H9 (cell line): ENCODE measurements around the gene TMEM192. TPM values are rescaled to one million over a fixed set of nuclear protein-coding genes. Genes with fewer than 3 reads are reported as not detected.
A peak's percentile ranks its signal among the peaks of the same experiment; 100 is the strongest.
"Not testable (repeated sequence)": the region's sequence is repeated elsewhere in the genome, so short reads cannot be mapped to it uniquely, and the experiment has no call there.

Experiments used
- DNase-seq: peaks from one replicate; pipeline ENCODE4 v3.0.0-alpha.2; 2017
- H2AFZ ChIP-seq: one replicate; pipeline ENCODE4 v1.6.1; 2013; ENCODE audit warnings: mild to moderate bottlenecking, low read length, control low read depth, moderate library complexity
- H2AK5ac ChIP-seq: 2 replicates; pipeline ENCODE4 v1.6.1; 2013; ENCODE audit warnings: low read length, control low read depth, mixed read lengths; ENCODE audit not compliant: insufficient read length
- H2BK120ac ChIP-seq: one replicate; pipeline ENCODE4 v1.6.1; 2013; ENCODE audit warnings: low read depth, mild to moderate bottlenecking, low read length, control low read depth, inconsistent platforms; ENCODE audit not compliant: poor library complexity, severe bottlenecking
- H2BK12ac ChIP-seq: 2 replicates; pipeline ENCODE4 v1.6.1; 2013; ENCODE audit warnings: low read length, control low read depth, mixed read lengths, low read depth; ENCODE audit not compliant: insufficient read length
- H2BK15ac ChIP-seq: 2 replicates; pipeline ENCODE4 v1.6.1; 2013; ENCODE audit warnings: low read depth, low read length, control low read depth
- H2BK20ac ChIP-seq: one replicate; pipeline ENCODE4 v1.6.1; 2013; ENCODE audit warnings: low read depth, mild to moderate bottlenecking, low read length, control low read depth, inconsistent platforms; ENCODE audit not compliant: poor library complexity, severe bottlenecking
- H2BK5ac ChIP-seq: 2 replicates; pipeline ENCODE4 v1.6.1; 2013; ENCODE audit warnings: low read length, control low read depth, mixed read lengths; ENCODE audit not compliant: insufficient read length
- H3K14ac ChIP-seq: 2 replicates; pipeline ENCODE4 v1.6.1; 2013; ENCODE audit warnings: low read length, control low read depth; ENCODE audit not compliant: insufficient read depth
- H3K18ac ChIP-seq: 2 replicates; pipeline ENCODE4 v1.6.1; 2013; ENCODE audit warnings: low read depth, mild to moderate bottlenecking, mixed read lengths, low read length, control low read depth; ENCODE audit not compliant: insufficient read length
- H3K23ac ChIP-seq: 2 replicates; pipeline ENCODE4 v1.6.1; 2013; ENCODE audit warnings: low read length, control low read depth, mixed read lengths, low read depth; ENCODE audit not compliant: insufficient read length
- H3K23me2 ChIP-seq: 2 replicates; pipeline ENCODE4 v1.6.1; 2013; ENCODE audit warnings: low read depth, mild to moderate bottlenecking, mixed read lengths, low read length, control low read depth; ENCODE audit not compliant: insufficient read length, poor library complexity, severe bottlenecking
- H3K27ac ChIP-seq: 2 replicates; pipeline ENCODE4 v1.5.1; 2013; ENCODE audit warnings: low read length, control low read depth, mixed read lengths, low read depth; ENCODE audit not compliant: insufficient read length
- H3K27me3 ChIP-seq: 2 replicates; pipeline ENCODE4 v1.6.1; 2013; ENCODE audit warnings: low read length, control low read depth, inconsistent platforms; ENCODE audit not compliant: insufficient read depth
- H3K4ac ChIP-seq: 2 replicates; pipeline ENCODE4 v1.6.1; 2013; ENCODE audit warnings: low read depth, mild to moderate bottlenecking, control low read depth, inconsistent platforms, low read length, moderate library complexity
- H3K4me1 ChIP-seq: 2 replicates; pipeline ENCODE4 v1.6.1; 2013; ENCODE audit warnings: low read length, control low read depth, inconsistent platforms; ENCODE audit not compliant: insufficient read depth
- H3K4me2 ChIP-seq: 2 replicates; pipeline ENCODE4 v1.6.1; 2013; ENCODE audit warnings: low read length, control low read depth, mixed read lengths; ENCODE audit not compliant: insufficient read length, insufficient read depth
- H3K56ac ChIP-seq: 2 replicates; pipeline ENCODE4 v1.6.1; 2013; ENCODE audit warnings: low read depth, mild to moderate bottlenecking, mixed read lengths, low read length, control low read depth; ENCODE audit not compliant: insufficient read length
- H3K79me1 ChIP-seq: 2 replicates; pipeline ENCODE4 v1.6.1; 2013; ENCODE audit warnings: low read depth, mild to moderate bottlenecking, moderate library complexity, low read length, control low read depth, inconsistent platforms; ENCODE audit not compliant: insufficient read depth, poor library complexity, severe bottlenecking
- H3K79me2 ChIP-seq: 2 replicates; pipeline ENCODE4 v1.6.1; 2013; ENCODE audit warnings: low read length, control low read depth, inconsistent platforms; ENCODE audit not compliant: insufficient read depth
- H3K9ac ChIP-seq: 2 replicates; pipeline ENCODE4 v1.6.1; 2013; ENCODE audit warnings: low read length, control low read depth, mixed read lengths; ENCODE audit not compliant: insufficient read length; ENCODE audit errors: extremely low read depth
- H3K9me3 ChIP-seq: one replicate; pipeline ENCODE4 v1.6.1; 2013; ENCODE audit warnings: low read depth, low read length, inconsistent platforms; ENCODE audit not compliant: control insufficient read depth
- H3T11ph ChIP-seq: one replicate; pipeline ENCODE4 v1.6.1; 2013; ENCODE audit warnings: mild to moderate bottlenecking, low read length, control low read depth, inconsistent platforms
- H4K20me1 ChIP-seq: one replicate; pipeline ENCODE4 v1.6.1; 2013; ENCODE audit not compliant: control insufficient read depth, insufficient read length, insufficient read depth
- H4K5ac ChIP-seq: 2 replicates; pipeline ENCODE4 v1.6.1; 2013; ENCODE audit warnings: low read depth, mild to moderate bottlenecking, mixed read lengths, low read length, control low read depth; ENCODE audit not compliant: insufficient read length
- H4K8ac ChIP-seq: replicated peaks from 2 replicates; pipeline ENCODE4 v1.6.1; 2013; ENCODE audit warnings: low read length, control low read depth, mixed read lengths, low read depth; ENCODE audit not compliant: insufficient read length
- H4K91ac ChIP-seq: 2 replicates; pipeline ENCODE4 v1.6.1; 2013; ENCODE audit warnings: low read depth, mild to moderate bottlenecking, moderate library complexity, mixed read lengths, low read length, control low read depth; ENCODE audit not compliant: insufficient read length
- H3K27ac Mint-ChIP-seq, 3 experiments: 2 replicates in 2 of 3; 3 replicates in 1 of 3; pipeline ENCODE4 v1.8.0; 2020 to 2021; ENCODE audit warnings: mixed read lengths in 3 of 3, mild to moderate bottlenecking in 1 of 3, moderate library complexity in 1 of 3
- H3K27me3 Mint-ChIP-seq: 2 replicates; pipeline ENCODE4 v1.8.0; 2021; ENCODE audit warnings: low read depth, mild to moderate bottlenecking, moderate library complexity, mixed read lengths
- H3K36me3 Mint-ChIP-seq, 3 experiments: 2 replicates in 2 of 3; 3 replicates in 1 of 3; pipeline ENCODE4 v1.8.0; 2020 to 2021; ENCODE audit warnings: low read depth in 3 of 3, mixed read lengths in 3 of 3; ENCODE audit not compliant: insufficient read depth in 1 of 3
- H3K4me1 Mint-ChIP-seq, 2 experiments: 2 replicates each; pipeline ENCODE4 v1.8.0; 2020; ENCODE audit warnings: mixed read lengths in 2 of 2
- H3K4me3 Mint-ChIP-seq, 2 experiments: 2 replicates in 1 of 2; 3 replicates in 1 of 2; pipeline ENCODE4 v1.8.0; 2020 to 2021; ENCODE audit warnings: mild to moderate bottlenecking in 2 of 2, mixed read lengths in 2 of 2, moderate library complexity in 1 of 2
- H3K9me3 Mint-ChIP-seq, 2 experiments: 2 replicates in 1 of 2; 3 replicates in 1 of 2; pipeline ENCODE4 v1.8.0; 2020; ENCODE audit warnings: mild to moderate bottlenecking in 2 of 2, mixed read lengths in 2 of 2, moderate library complexity in 1 of 2
- CTCF ChIP-seq: fragments of 200-600 bp; sonication (generic); conservative IDR thresholded peaks from 3 replicates; pipeline ENCODE4 v1.8.0; 2021; ENCODE audit warnings: antibody characterized with exemption, mild to moderate bottlenecking
- WGBS: extraction: QIAGEN DNeasy Blood & Tissue Kit; methylation state at CpG from one replicate; pipeline ENCODE4 v1.1.7; 2013; ENCODE audit warnings: missing lambda C conversion rate, low lambda C conversion rate, mixed read lengths; ENCODE audit not compliant: insufficient read length; ENCODE audit errors: extremely low coverage; 5-methylcytosine and 5-hydroxymethylcytosine counted together
- total RNA-seq: library from RNA; stranded (reverse); gene quantifications from 2 replicates; pipeline ENCODE4 v1.2.1, GENCODE V29; 2021

TMEM192 gene
- total RNA-seq, 1 experiment from 2014 or later = 8.3 TPM

DNA sequence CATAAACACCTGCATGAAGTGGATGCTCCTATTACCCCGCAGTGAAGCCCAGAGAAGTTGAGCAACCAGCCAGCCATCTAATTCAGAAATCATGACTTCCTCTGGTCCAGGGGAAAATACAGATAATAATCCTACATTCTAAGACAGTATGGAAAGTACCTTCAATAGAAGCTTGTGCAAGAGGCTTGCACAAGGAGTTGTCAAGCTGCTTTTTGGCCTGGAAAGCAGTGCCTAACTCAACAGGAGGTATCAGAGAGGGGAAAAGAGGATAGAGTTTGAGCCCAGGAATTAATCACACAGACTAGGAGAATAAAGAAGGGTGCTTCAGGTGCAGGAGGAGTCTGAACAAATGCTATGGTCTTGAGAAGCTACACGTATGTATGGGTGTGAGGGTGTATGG is 26.7 kb downstream of the TMEM192 start:
- no peaks in the 10 kb centered on the region for H3K79me2 ChIP-seq
- H3K23me2 ChIP-seq = no peaks in the 10 kb centered on the region
- H2BK120ac ChIP-seq = no peak overlapping the region
- H3K14ac ChIP-seq = no peak overlapping the region
- DNase-seq = no peak
- H3K9ac ChIP-seq = no peak overlapping the region
- no peaks in the 10 kb centered on the region for H3K79me1 ChIP-seq
- H3K9me3 Mint-ChIP-seq = no peaks in the 10 kb centered on the region; a peak in 1 of 5 replicates
- H4K20me1 ChIP-seq = no peaks in the 10 kb centered on the region
- WGBS = no CpG with 5 or more reads among the region's 2 CpGs
- no peak overlapping the region for H2BK15ac ChIP-seq
- H2BK5ac ChIP-seq = no peak overlapping the region
- H3K4me1 Mint-ChIP-seq = no peaks in the 10 kb centered on the region
- TF ChIP-seq CTCF = no peak
- no peak overlapping the region for H3K18ac ChIP-seq
- H2BK20ac ChIP-seq = no peak overlapping the region
- no peaks in the 10 kb centered on the region for H3K9me3 ChIP-seq
- no peak overlapping the region for H2AK5ac ChIP-seq
- no peak overlapping the region for H3K4me3 Mint-ChIP-seq
- no peak overlapping the region for H3K27ac ChIP-seq
- H4K8ac ChIP-seq = no peak overlapping the region
- no peak overlapping the region for H4K91ac ChIP-seq
- H3K27ac Mint-ChIP-seq = peak overlapping the region in 2 of 3 experiments; percentile 47 to 52; a peak in 1 of 7 replicates
- H2AFZ ChIP-seq = no peak overlapping the region
- H3K27me3 ChIP-seq = no peaks in the 10 kb centered on the region
- H2BK12ac ChIP-seq = no peak overlapping the region
- no peaks in the 10 kb centered on the region for H3K4me1 ChIP-seq
- no peaks in the 10 kb centered on the region for H3K27me3 Mint-ChIP-seq
- H3K36me3 Mint-ChIP-seq = peaks cover 9 to 41% (median 32%) of the 10 kb centered on the region in 3 experiments
- no peak overlapping the region for H3T11ph ChIP-seq
- no peak overlapping the region for H4K5ac ChIP-seq
- H3K56ac ChIP-seq = no peak overlapping the region
- no peak overlapping the region for H3K4me2 ChIP-seq
- no peak overlapping the region for H3K23ac ChIP-seq
- no peak overlapping the region for H3K4ac ChIP-seq

- not testable (repeated sequence) for H3K14ac ChIP-seq, H3K79me1 ChIP-seq, H4K20me1 ChIP-seq, H3K9ac ChIP-seq, H3K27ac ChIP-seq, H4K5ac ChIP-seq, H2BK12ac ChIP-seq, H3K4me1 Mint-ChIP-seq, H3K4me3 Mint-ChIP-seq, H4K8ac ChIP-seq, H3K27ac Mint-ChIP-seq, H2BK120ac ChIP-seq, H3K9me3 ChIP-seq, H2BK5ac ChIP-seq, H2AK5ac ChIP-seq, H3K23me2 ChIP-seq, H3K56ac ChIP-seq, H4K91ac ChIP-seq, H3K4me1 ChIP-seq, DNase-seq, H2AFZ ChIP-seq, H3K4me2 ChIP-seq, H3K4ac ChIP-seq, H3K9me3 Mint-ChIP-seq, H3K27me3 ChIP-seq, H3T11ph ChIP-seq, H3K18ac ChIP-seq, H2BK15ac ChIP-seq, H3K27me3 Mint-ChIP-seq, H3K23ac ChIP-seq, H2BK20ac ChIP-seq, H3K79me2 ChIP-seq
- peaks cover 9 to 37% (median 28%) of the 10 kb centered on the region in 3 experiments for H3K36me3 Mint-ChIP-seq
- no CpG with 5 or more reads among the region's 7 CpGs for WGBS
Observed at GRCh38 chr4:165084787-165085186, 27.9 kb downstream of the TMEM192 start.
